Fibroblast of skin of left biceps (primary cell): Measurements from ENCODE around the gene CDC42SE2.
"Not testable (repeated sequence)": the region's sequence is repeated elsewhere in the genome, so short reads cannot be mapped to it uniquely, and the experiment has no call there.

Experiments used
- DNase-seq, 2 experiments: peaks; one replicate each; pipeline ENCODE4 v3.0.0-alpha.2; 2013; ENCODE audit warnings: low read depth in 2 of 2

Gene CDC42SE2

GRCh38 chr5:131389869-131390265, 126.0 kb downstream of the CDC42SE2 start:
- DNase-seq = no peak

- no peak for DNase-seq
Measured at GRCh38 chr5:131392466-131393095, 128.7 kb downstream of the CDC42SE2 start.

- DNase-seq = no peak
Measured at GRCh38 chr5:131393498-131393968, 129.7 kb downstream of the CDC42SE2 start.

DNA sequence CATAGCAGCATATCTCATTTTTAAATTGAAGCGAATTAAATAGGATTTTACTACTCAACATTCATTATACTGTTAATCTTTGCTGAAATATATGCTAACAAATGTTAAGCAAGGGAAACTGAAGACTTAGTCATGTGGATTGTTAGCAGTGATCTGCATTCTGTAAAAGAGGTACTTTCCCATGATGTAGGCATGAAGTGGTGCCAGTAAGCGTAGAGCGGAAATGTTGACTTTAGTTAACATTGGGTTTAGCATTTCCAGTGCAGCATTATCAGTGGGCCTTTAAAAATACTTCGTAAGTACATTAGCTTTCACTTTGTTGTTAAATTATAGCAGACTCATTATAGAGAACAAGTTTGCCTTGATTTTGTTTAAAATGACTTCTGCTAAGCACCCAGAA, 130.3 kb downstream of the CDC42SE2 start:
- DNase-seq = no peak

DNA sequence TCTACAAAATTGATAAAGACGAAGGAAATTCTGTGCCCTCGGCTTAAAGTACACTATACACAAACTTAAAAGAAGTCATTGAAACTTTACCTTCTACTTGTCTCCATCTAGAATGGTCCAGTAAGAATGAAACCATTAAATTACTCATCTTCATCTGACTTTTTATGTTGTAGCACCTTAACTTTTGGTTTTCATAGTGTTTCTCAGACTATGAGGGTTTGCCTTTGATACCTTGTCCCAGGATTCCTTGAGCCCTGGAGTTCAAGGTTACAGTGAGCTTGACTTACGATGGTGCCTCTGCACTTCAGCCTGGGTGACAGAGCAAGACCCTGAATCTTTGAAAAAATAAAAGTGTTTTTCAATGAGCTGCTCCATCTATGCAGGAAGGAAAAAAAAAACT, 132.2 kb downstream of the CDC42SE2 start:
- DNase-seq = no peak

GRCh38 chr5:131396630-131397273, 132.9 kb downstream of the CDC42SE2 start:
- no peak for DNase-seq

GRCh38 chr5:131399007-131399406, 135.2 kb downstream of the CDC42SE2 start:
- DNase-seq = not testable (repeated sequence)

- DNase-seq = no peak
Measured at GRCh38 chr5:131400585-131400984, 136.7 kb downstream of the CDC42SE2 start.

DNA sequence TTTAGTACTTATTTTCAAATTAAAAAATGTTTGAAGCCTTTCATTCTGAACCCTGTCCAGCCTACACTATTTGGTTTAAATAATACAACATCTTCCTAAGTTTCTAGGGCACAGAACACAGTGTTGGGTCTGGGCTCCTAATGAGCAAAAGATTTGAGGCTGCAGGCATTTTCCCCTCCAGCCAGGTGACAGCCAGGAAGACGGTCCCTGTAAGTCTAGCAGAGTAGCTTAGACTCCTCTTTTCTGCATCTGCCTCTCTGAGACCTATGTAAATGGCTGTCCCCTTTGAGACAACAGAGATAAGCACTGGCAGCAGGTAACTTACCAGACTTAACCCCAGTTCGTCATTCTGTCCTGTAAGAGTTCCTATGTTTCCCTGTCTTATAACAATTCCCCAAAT, 141.8 kb downstream of the CDC42SE2 start:
- no peak for DNase-seq

GRCh38 chr5:131406076-131406475, 142.2 kb downstream of the CDC42SE2 start:
- DNase-seq = no peak

- no peak for DNase-seq
Measured at GRCh38 chr5:131406975-131407638, 143.3 kb downstream of the CDC42SE2 start.

DNA sequence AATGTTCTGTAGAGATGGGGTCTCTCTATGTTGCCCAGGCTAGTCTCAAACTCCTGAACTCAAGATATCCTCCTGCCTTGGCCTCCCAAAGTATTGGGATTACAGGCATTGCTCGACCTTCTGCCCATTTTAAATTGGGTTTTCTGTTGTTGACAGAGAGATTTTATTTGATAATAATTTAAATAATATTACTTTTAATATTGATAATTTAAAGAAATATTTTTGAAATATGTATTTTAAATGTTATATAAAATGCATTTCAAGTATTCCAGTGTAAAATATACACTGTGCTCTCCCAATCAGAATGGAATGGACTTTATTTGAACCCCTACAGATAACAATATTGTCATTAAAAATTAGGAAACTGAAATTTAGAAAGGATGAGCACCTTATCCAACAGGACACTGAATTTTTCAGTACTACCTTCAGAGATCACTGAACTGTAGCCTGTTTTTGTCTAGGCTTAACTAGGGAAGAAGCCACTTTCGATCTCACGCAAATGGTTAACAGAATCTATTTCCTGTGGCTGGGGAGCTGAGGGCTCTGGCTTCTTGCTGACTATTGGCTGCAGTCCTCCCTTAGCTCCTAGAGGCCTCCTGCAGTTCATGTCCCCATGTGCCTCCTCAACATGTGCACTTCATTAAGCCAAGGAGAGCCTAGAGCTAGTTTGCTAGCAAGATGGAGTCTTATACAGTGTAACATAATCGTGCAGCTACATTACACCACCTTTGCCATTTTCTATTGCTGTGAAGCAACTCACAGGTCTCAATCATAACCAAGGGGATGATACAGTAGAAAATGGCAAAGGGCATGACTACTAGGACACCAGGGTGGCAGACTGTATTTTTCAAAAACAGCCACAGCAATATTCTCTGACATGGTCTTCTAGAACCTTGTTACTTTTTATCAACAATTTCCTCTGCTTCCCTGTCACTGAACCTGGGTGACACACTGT, 150.0 kb downstream of the CDC42SE2 start:
- DNase-seq = peak; percentile 44 to 46

GRCh38 chr5:131416729-131417128, 152.9 kb downstream of the CDC42SE2 start:
- no peak for DNase-seq

- DNase-seq = peak; percentile 21 to 36
Measured at GRCh38 chr5:131417240-131417869, 153.5 kb downstream of the CDC42SE2 start.

DNA sequence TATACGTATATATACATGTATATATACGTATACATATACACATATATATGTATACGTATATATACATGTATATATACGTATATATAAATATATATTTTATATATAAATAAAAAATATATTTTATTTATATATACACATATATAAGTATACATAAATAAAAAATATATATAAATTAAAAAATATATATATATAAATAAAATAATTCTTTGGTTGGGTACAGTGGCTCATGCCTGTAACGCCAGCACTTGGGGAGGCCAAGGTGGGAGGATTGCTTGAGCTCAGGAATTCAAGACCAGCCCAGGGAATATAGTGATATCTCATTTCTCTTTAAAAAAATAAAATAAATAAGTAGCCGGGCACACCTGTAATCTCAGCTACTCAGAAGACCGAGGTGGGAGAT, 155.0 kb downstream of the CDC42SE2 start:
- no peak for DNase-seq

DNA sequence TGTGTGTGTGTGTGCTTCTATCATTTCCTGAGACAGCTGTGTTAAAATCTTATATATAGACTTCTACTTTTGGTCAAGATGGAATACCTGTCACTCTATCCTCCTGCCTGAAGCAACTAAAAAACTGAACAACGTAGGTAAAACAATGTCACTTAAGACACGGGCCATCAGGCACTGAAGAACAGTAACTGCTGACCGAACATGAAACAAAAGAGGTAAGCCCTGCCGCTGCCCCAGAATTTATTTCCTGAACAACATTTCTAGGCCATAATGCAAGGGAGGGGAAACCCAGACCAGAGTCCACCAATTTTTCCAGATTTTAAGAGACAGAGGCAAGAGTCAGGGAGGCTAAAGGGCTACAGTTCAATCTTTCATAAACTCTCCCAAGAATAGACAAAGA, 156.0 kb downstream of the CDC42SE2 start:
- DNase-seq = no peak

DNA sequence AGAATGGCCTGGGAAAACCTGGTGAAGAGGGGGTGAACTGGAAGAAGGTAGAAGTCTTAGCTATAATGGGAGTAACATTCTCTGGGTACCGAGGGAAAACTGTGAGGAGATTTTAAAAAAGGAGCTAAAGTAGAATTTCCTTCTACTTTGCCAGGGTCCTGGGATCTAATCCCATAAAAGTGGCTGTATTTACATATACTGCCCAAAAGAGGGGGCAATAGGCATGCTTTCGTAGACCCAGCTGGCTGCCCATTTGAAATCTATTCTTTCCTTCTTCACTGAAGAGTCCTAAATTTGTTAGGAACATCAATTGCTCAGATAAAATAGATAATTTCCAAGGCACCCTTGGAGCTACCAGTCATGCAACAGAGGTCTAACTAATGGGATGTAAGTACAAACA, 159.2 kb downstream of the CDC42SE2 start:
- DNase-seq = no peak

GRCh38 chr5:131426011-131426410, 162.2 kb downstream of the CDC42SE2 start:
- DNase-seq = no peak

DNA sequence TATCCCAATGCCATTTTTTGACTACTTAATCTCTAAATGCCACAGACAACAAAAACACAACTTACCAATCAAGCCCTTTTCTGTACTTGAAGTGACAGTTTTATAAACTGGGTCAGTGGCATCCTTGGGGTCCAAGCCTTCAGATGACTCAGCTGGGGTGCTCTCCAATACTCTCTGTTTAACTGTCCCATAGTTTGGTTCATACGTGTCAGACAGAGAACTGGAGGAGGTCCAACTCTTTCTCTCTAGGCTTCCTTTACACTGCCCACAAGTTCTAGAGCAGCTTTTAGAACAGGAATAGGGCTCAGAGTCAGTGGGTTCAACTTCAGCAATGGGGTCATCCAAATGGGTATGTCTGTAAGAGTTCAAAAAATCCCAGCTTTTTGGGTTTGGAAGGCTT, 166.9 kb downstream of the CDC42SE2 start:
- DNase-seq = no peak

DNA sequence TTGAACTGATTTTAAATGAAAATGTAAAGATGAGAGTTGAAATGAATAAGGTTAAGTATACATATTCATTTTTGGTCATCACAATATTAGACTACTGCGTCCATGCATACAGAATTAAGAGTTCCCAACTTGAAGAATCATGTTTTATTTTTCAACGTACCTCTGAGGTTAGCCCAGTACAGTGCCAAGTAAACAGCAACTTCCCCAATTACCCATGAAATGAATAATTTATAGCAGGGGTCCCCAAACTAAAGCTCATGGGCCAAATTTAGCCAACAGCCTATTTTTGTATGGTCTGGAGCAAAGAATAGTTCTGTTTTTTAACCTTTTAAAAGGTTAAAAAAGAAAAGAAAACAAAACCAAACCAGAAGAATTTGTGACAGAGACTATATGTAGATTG, 167.9 kb downstream of the CDC42SE2 start:
- DNase-seq = no peak

- no peak for DNase-seq
Measured at GRCh38 chr5:131433109-131433508, 169.3 kb downstream of the CDC42SE2 start.
